Measurements from ENCODE around the gene TMC5.

DNA sequence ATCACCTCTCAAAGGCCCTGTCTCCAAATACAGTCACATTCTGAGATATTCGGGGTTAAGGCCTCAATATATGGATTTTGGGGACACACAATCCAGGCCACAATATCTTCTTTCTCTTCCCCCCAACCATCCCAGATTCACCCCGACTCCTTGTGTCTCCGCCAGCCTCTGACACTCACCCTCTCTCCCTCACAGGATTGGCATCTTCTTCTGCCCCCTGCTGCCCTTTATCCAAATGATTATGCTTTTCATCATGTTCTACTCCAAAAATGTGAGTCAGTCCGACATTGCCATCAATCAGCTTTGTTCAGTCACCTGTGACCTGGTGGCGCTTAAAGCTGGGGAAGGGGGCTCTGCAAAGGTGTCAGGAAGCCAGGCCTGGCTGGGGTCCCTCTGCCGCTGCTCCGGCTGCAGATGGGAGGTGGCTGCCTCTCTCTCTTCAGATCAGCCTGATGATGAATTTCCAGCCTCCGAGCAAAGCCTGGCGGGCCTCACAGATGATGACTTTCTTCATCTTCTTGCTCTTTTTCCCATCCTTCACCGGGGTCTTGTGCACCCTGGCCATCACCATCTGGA is 69.2 kb downstream of the TMC5 start:
- no peak for TF ChIP-seq POLR2AphosphoS5 (IDR thresholded peaks at IDR 0.05; ENCODE audit: borderline replicate concordance, low read depth, low read length)
- no peak for TF ChIP-seq EZH2 (IDR thresholded peaks at IDR 0.05)
- TF ChIP-seq FOXP2 (optimal IDR thresholded peaks at IDR 0.05; ENCODE audit: control extremely low read depth, extremely low read length, insufficient read depth): no peak
